GM19328 (cell line): ENCODE results near the gene INTS6.
"Not testable (repeated sequence)": the region's sequence is repeated elsewhere in the genome, so short reads cannot be mapped to it uniquely, and the experiment has no call there.

Experiments used
- ATAC-seq: cut with Tn5 transposase; IDR thresholded peaks from one replicate; pipeline ENCODE4 v1.9.1; 2021; ENCODE audit warnings: mild to moderate bottlenecking, moderate library complexity; ENCODE audit not compliant: unreplicated experiment

Gene INTS6

GRCh38 chr13:51415339-51415738, 37.5 kb downstream of the INTS6 start:
- ATAC-seq = not testable (repeated sequence)

DNA sequence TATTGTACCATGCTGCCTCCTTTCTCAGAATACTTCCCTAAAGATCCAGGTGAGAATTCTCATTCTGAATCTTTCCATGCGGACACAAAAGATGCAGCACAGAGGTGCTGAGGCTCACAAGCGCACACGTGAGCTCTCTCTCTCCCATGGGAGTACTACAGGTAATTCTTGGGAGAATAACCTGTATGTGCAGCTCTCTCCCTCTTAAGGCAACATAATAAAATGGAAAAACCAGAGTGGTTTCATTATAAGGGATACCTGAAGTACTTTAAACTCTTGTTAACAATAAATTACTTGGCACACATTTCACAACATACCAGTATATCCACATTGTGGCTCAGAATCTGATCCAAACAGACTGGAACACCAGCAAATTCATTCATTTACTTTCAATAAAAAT, 40.4 kb downstream of the INTS6 start:
- ATAC-seq = no peak

DNA sequence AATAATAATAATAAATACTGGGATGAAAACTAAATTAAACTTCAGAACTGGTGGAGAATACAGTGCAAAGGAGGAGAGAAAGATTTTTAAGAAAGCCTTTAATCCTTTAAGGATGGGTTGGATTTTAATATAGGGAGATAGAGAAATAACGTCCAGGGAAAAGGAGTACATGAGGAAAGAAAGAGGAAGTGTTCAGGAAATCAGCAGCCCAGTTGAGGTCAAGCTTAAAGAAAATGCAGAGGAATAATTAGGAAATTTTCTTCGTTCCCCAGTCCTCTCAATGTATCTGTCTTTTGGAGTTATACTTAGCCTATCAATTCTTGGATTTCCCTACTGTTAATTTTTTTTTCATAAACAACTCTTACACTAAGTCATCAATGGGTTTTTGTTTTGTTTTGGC, 47.7 kb downstream of the INTS6 start:
- no peak for ATAC-seq

DNA sequence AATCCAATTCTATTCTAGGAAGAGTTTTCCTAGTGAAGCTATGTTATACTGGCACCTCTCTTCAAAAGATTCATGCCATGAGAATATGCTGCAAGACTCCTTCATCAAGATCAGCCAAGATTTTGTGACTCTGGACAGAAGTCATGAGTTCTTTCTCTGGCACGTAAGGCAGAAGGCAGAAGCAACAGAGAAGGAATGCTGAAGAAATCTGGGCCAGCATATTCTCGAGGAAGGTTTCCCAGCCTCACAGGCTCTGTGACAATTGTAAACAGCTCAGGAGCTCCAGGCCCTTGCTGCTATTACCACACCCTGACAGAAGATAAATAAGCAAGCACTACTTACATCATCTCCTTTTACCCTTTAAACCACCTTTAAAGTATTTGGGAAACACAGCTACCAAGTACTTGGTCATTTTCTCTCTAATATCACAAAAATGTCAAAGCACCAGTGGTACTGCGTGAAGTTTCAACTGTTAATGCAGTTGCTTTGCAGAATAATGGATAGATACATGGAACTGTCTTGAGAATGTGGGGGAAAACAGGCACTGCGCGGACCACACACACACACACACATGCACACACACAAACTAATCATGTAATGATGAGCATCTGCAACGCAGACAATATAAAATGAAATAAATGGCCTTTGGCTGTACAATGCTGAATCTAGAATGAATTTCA, 55.4 kb downstream of the INTS6 start:
- ATAC-seq = no peak

DNA sequence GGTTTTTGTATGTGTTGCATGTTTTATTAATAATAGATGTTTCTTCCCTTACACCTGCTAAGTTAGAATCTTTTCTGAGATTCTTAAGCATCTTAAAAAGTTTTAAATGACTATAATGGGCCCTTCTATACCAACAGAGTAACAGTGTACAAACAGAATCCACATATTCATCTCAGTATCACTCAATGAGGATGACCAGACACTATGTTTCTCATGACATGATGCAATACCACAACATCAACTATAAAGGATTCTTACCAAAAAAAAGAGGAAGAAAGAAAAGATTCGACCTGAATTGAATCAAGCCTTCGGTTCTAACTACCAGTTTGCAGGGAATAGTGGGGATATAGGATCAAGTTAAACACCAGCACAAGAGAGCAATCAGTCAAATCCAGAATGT, 56.5 kb downstream of the INTS6 start:
- no peak for ATAC-seq

GRCh38 chr13:51394724-51395123, 58.1 kb downstream of the INTS6 start:
- no peak for ATAC-seq

DNA sequence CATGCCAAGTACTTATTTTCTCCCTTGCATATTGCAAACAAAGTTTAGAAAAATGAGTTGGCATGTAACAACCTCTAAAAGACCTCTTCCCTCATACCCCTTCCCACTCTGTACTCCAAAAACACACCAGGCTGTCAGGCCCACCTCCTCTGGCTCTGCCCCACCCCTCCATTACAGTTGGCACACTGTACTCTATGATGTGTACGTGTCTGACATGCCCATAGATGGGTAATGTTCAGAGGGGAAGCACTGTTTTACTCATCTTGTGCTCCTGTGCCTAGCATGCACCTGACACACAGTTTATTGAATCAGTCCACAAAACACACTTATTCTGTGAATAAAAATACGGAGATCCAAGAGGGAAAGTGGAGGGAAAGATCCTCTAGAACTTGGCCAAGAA, 67.7 kb downstream of the INTS6 start:
- no peak for ATAC-seq

- no peak for ATAC-seq
These were observed 72.6 kb downstream of the INTS6 start for GRCh38 chr13:51380269-51380668.

GRCh38 chr13:51373451-51373850, 79.4 kb downstream of the INTS6 start:
- no peak for ATAC-seq

- ATAC-seq = no peak
These were observed 81.0 kb downstream of the INTS6 start for GRCh38 chr13:51371768-51372399.

DNA sequence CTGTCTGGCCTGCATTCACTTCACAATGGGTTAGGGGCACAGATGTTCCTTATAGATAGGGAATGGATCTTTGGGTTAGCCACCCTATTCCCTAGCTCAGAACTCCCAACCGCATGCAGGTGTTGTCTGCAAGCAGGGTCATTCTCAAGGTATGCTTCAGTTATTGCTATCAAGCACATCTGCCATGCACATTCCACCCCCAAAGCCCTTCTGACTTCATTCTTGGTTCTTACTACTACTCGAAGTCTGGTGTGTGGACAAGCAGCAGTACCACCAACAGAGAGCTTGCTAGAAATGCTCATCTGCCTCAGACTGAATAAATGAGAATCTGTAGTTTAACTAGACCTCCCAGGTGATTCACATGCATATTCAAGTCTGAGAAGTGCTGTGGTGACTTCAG, 82.0 kb downstream of the INTS6 start:
- no peak for ATAC-seq

DNA sequence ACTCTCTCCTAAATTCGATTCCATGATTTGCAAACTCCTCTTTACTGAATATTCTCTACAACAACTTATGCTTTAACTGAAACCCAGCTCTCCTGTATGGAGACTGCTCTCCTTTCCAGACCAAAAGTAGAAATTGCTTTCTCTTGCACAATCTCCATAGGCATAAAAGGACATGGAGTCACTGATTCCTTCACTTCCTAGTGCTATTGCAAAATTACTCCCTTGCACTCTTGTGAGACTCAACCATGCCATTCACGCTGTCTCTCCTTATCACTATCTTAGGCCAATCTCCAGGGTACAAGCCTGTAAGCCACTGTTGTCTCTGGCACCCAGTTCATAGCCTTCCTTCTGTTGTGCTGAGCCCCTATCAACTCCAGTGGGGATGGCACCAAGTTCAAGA, 82.7 kb downstream of the INTS6 start:
- ATAC-seq = no peak

DNA sequence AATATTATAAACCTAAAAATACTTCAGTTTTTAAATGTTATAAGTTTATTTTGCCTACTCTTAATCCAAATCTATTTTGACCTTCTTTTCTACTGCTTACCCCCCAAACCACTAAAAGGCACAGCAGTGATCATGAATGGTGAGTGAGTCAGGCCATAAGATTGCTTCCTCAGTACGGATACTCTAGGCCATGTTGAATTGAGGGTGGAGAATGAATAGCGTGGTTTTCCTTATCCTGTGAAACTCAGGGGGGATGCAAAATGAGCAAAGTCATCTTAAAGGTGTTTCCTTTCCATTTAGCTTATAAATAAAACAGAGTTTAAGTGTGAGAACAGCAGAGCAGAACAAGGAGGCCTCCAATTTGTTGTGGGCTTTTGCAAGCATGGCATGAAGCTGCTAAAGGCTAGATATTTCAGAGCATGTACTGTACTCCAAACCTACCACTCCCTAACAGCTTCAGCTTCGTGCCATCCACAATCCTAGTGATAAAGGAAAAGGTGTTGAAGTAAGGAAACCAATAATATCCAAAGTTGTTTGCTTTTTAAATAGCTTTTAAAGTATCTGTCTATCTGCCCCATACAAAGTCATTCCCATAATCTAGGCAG, 88.3 kb downstream of the INTS6 start:
- ATAC-seq = no peak

DNA sequence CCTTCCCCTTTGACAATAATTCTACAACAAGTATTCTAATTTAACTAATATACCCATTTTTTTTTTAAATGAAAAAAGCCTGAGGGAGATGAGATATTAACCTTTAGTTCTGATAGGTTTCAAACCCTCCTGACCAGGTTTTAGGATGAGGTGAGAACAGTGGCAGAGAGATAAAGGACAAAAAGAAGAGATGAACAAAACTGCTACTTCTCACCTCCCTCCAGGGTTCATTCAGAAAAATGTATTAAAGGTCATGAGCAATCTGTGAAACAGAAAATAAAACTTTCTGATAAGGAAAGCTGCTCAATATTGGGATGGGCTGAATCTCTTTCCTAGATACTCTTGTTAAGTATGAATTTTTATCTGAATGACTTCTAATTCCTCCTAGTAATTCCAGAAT, 89.2 kb downstream of the INTS6 start:
- no peak for ATAC-seq

GRCh38 chr13:51361106-51361505, 91.7 kb downstream of the INTS6 start:
- ATAC-seq = no peak

- no peak for ATAC-seq
These were observed 92.3 kb downstream of the INTS6 start for GRCh38 chr13:51360489-51360888.

DNA sequence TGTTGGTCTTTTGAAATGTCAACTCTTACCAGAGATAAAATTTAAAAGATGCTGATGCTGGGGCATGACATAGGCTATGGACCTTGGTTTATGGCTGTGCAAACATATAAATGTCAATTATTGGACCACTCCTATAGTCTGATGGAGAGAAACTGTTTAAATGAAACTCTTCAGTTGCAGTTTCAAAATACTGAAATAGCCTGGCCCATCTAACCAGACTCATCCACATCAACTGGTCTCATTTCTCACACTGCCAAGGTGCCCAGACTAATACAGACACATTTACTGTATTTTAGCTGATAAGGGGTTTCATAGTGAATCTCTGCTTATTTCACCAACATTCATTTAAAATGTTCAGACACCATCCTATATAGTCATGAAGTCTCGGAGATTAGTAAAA, 93.5 kb downstream of the INTS6 start:
- no peak for ATAC-seq

- ATAC-seq = no peak
These were observed 94.8 kb downstream of the INTS6 start for GRCh38 chr13:51357928-51358595.

- ATAC-seq = no peak
These were observed 97.6 kb downstream of the INTS6 start for GRCh38 chr13:51355217-51355616.

DNA sequence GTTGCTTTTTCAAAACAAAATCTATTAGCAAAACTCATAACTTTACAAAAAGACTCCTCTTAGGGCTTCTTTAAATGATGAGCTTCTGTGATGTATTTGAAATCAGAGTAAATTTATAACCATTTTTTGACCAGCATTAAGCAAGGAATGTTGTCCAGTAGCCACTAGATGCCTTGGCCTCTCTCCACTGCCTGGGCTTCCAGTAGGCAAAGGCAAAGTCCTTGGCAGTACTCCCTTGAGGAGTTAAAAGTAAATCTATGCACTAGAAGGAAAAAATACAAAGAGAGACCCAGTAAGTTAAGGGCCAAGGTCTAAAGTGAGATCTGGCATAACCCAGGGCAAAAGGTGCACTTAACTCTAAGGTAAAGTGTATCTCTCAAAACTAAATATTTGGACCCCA, 103.8 kb downstream of the INTS6 start:
- ATAC-seq = no peak

DNA sequence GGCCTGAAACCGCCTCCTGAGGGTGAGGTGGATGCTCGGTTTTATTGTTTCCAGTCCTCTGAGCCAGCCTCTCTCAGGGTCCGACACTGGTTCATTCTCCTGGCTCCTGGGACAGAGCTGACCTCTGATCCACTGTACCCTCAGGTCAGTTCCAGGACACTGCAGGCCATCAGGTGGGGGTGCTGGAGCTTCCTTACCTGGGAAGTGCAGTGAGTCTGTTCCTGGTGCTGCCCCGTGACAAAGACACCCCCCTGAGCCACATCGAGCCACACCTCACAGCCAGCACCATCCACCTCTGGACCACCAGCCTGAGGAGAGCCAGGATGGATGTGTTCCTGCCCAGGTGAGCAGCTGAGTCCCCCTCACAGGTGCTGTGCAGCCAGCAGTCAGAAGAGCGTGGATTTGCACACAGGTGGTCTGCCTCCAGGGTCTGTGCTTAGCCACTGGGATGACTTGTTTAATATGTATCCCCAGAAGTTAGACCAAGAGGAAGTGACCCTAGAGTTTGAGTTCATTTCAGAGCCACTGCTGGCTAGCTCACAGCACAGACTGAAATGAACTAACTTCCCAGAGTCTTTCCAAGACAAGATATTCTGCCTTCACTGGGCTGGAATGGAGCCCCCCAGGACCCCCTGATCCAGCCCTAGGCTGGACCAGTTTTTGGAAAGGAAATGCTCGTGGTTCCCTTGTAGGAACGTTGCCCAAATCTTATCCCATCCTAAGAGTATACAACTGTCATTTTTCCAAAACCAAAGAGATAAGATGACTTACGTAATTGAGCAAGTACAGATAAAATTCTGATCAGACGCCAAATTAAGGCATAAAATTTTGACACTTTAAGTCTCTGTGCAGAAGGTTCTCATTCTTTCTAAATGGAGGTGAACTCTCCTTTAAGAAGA, 104.5 kb downstream of the INTS6 start:
- no peak for ATAC-seq
